ENCODE measurements around the gene RHNO1.
"Not testable (repeated sequence)": the region's sequence is repeated elsewhere in the genome, so short reads cannot be mapped to it uniquely, and the experiment has no call there.

GRCh38 chr12:2868986-2869632, 7.9 kb upstream of the RHNO1 start:
- not testable (repeated sequence) for TF ChIP-seq CTCF (conservative IDR thresholded peaks at IDR 0.05; ENCODE audit: low read length); EZH2phosphoT487 (IDR thresholded peaks at IDR 0.05; ENCODE audit: borderline replicate concordance)

Data from Loucy (cell line).